Loucy (cell line): ENCODE results near the gene COX10.

Source experiments
- H2AFZ ChIP-seq: fragments of 200-600 bp; sonication (generic); 2 replicates; pipeline ENCODE4 v1.6.0; 2016; ENCODE audit warnings: antibody characterized with exemption, mild to moderate bottlenecking, low read length, moderate library complexity
- H3F3A ChIP-seq: fragments of 200-600 bp; 2 replicates; pipeline ENCODE4 v1.6.0; 2016; ENCODE audit warnings: antibody characterized with exemption, low read depth, mild to moderate bottlenecking
- H3K27me3 ChIP-seq: fragments of 200-600 bp; sonication (generic); 2 replicates; pipeline ENCODE4 v1.6.1; 2014; ENCODE audit warnings: low read length, mild to moderate bottlenecking; ENCODE audit not compliant: insufficient read depth, poor library complexity, severe bottlenecking
- H3K36me3 ChIP-seq: fragments of 200-600 bp; sonication (generic); 2 replicates; pipeline ENCODE4 v1.6.1; 2016; ENCODE audit warnings: low read length; ENCODE audit not compliant: insufficient read depth
- H3K4me1 ChIP-seq: fragments of 200-600 bp; sonication (generic); 2 replicates; pipeline ENCODE4 v1.5.1; 2014; ENCODE audit warnings: low read length, mild to moderate bottlenecking; ENCODE audit not compliant: insufficient read depth, poor library complexity, severe bottlenecking
- H3K4me2 ChIP-seq: fragments of 200-600 bp; sonication (generic); 2 replicates; pipeline ENCODE4 v1.6.0; 2014; ENCODE audit warnings: antibody characterized with exemption, low read length, low read depth, mild to moderate bottlenecking; ENCODE audit not compliant: poor library complexity, severe bottlenecking
- H3K4me3 ChIP-seq: fragments of 200-600 bp; sonication (generic); 2 replicates; pipeline ENCODE4 v1.5.1; 2014; ENCODE audit warnings: low read length, mild to moderate bottlenecking, mixed read lengths; ENCODE audit not compliant: poor library complexity, severe bottlenecking
- H3K79me2 ChIP-seq: fragments of 200-600 bp; sonication (generic); 2 replicates; pipeline ENCODE4 v1.6.1; 2014; ENCODE audit warnings: low read length; ENCODE audit not compliant: insufficient read depth
- H3K9ac ChIP-seq: fragments of 200-600 bp; sonication (generic); 2 replicates; pipeline ENCODE4 v1.6.0; 2014; ENCODE audit warnings: mild to moderate bottlenecking, low read depth, low read length, moderate library complexity; ENCODE audit not compliant: poor library complexity, severe bottlenecking
- H3K9me2 ChIP-seq: fragments of 200-600 bp; sonication (generic); replicated peaks from 2 replicates; pipeline ENCODE4 v1.6.1; 2016; ENCODE audit warnings: low read depth, low read length, mixed read lengths
- H3K9me3 ChIP-seq: fragments of 200-600 bp; sonication (generic); 2 replicates; pipeline ENCODE4 v1.6.1; 2014; ENCODE audit warnings: mild to moderate bottlenecking, antibody characterized with exemption, low read length, low read depth; ENCODE audit not compliant: insufficient read depth
- H4K20me1 ChIP-seq: fragments of 200-600 bp; sonication (generic); 2 replicates; pipeline ENCODE4 v1.6.0; 2014; ENCODE audit warnings: antibody characterized with exemption, low read length, mild to moderate bottlenecking; ENCODE audit not compliant: insufficient read depth, poor library complexity, severe bottlenecking
- EZH2phosphoT487 ChIP-seq: fragments of 200-600 bp; IDR thresholded peaks from 2 replicates; pipeline ENCODE4 v1.6.1; 2018; ENCODE audit warnings: antibody characterized with exemption, mild to moderate bottlenecking, moderate library complexity, borderline replicate concordance
- TF ChIP-seq, protein P1 (sequence below): fragments of 200-600 bp; sonication (generic); conservative IDR thresholded peaks from 2 replicates; pipeline ENCODE4 v1.5.1; 2014; ENCODE audit warnings: mild to moderate bottlenecking, antibody characterized with exemption, low read length

The COX10 gene

DNA sequence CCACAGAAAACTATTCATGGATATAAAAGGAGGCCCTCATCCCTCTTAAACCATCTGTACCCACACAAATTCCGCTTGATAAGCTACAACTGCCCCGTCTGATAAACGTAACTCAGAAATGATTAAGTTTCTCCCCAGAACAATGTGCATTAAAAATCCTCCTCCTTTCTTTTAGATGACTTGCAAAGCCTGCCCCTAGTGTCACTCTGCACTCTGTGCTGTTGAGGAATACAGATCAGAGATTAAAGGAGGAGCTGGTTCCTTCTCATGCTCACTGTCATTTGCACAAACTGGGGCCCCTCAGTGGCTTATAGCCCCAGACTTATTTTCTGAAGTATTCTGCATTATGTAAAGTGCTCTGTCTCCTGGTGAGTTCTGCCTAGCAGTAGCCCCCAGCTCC, 134.1 kb downstream of the COX10 start:
- H3K9me2 ChIP-seq = no peaks in the 10 kb centered on the region
- H3K4me3 ChIP-seq = no peak overlapping the region
- H4K20me1 ChIP-seq = peaks cover 42% of the 10 kb centered on the region
- no peaks in the 10 kb centered on the region for H3K4me1 ChIP-seq
- no peaks in the 10 kb centered on the region for H3K79me2 ChIP-seq
- no peaks in the 10 kb centered on the region for H3F3A ChIP-seq
- no peak overlapping the region for H3K4me2 ChIP-seq
- TF ChIP-seq, protein P1, sequence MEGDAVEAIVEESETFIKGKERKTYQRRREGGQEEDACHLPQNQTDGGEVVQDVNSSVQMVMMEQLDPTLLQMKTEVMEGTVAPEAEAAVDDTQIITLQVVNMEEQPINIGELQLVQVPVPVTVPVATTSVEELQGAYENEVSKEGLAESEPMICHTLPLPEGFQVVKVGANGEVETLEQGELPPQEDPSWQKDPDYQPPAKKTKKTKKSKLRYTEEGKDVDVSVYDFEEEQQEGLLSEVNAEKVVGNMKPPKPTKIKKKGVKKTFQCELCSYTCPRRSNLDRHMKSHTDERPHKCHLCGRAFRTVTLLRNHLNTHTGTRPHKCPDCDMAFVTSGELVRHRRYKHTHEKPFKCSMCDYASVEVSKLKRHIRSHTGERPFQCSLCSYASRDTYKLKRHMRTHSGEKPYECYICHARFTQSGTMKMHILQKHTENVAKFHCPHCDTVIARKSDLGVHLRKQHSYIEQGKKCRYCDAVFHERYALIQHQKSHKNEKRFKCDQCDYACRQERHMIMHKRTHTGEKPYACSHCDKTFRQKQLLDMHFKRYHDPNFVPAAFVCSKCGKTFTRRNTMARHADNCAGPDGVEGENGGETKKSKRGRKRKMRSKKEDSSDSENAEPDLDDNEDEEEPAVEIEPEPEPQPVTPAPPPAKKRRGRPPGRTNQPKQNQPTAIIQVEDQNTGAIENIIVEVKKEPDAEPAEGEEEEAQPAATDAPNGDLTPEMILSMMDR = peak; percentile 44
- no peak for TF ChIP-seq EZH2phosphoT487
- no peak overlapping the region for H2AFZ ChIP-seq
- H3K36me3 ChIP-seq = peaks cover 5% of the 10 kb centered on the region; the same call in 1 of the 2 replicates
- peaks cover 35% of the 10 kb centered on the region for H3K27me3 ChIP-seq
- H3K9me3 ChIP-seq = no peaks in the 10 kb centered on the region
- H3K9ac ChIP-seq = no peak overlapping the region

DNA sequence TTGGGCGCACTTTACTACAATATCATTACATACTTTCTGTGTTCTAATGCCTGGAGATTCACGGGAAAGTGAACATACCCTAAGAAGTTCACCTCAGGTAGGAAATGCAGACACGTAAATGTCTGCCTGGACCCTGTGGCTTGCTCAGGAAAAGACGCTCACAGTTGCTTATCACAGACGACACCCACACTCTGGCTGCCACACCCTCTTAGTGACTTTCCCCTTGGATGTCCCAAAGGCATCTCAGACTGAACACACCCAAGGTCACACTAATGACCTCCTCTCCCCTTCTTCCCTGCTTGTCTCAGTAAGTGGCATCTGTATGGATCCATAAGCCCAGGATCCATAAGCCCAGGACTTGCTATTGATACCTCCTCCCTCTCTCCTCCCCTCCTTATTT, 134.8 kb downstream of the COX10 start:
- Histone ChIP-seq H3K9ac (no peak overlapping the region), H3K4me3 (no peak overlapping the region), H3K9me3 (no peaks in the 10 kb centered on the region), H4K20me1 (peaks cover 35% of the 10 kb centered on the region), H3K36me3 (peaks cover 5% of the 10 kb centered on the region; the same call in 1 of the 2 replicates), H3K79me2 (no peaks in the 10 kb centered on the region), H3K27me3 (peaks cover 30% of the 10 kb centered on the region), H3K4me2 (no peak overlapping the region), H2AFZ (no peak overlapping the region), H3K4me1 (no peaks in the 10 kb centered on the region), H3K9me2 (no peaks in the 10 kb centered on the region), H3F3A (no peaks in the 10 kb centered on the region)
- TF ChIP-seq, protein P1 = no peak
- no peak for TF ChIP-seq EZH2phosphoT487

GRCh38 chr17:14204546-14204945, 135.2 kb downstream of the COX10 start:
- Histone ChIP-seq H3K9ac (no peak overlapping the region), H3K9me2 (no peaks in the 10 kb centered on the region), H3F3A (no peaks in the 10 kb centered on the region), H3K36me3 (peaks cover 5% of the 10 kb centered on the region; the same call in 1 of the 2 replicates), H3K4me2 (no peak overlapping the region), H3K4me1 (no peaks in the 10 kb centered on the region), H3K79me2 (no peaks in the 10 kb centered on the region), H3K4me3 (no peak overlapping the region), H3K27me3 (peaks cover 25% of the 10 kb centered on the region), H3K9me3 (no peaks in the 10 kb centered on the region), H4K20me1 (peaks cover 34% of the 10 kb centered on the region), H2AFZ (no peak overlapping the region)
- TF ChIP-seq, protein P1 = no peak
- no peak for TF ChIP-seq EZH2phosphoT487
